Middle frontal gyrus (tissue), 1 donor: ENCODE data around the gene ENTPD1.
A peak's percentile ranks its signal among the peaks of the same experiment; 100 is the strongest.
"Not testable (repeated sequence)": the region's sequence is repeated elsewhere in the genome, so short reads cannot be mapped to it uniquely, and the experiment has no call there.

ENCODE experiments used
- DNase-seq: peaks from one replicate; pipeline ENCODE4 v3.0.0-alpha.2; 2015; ENCODE audit warnings: low spot score; ENCODE audit errors: extremely low spot score

The ENTPD1 gene

GRCh38 chr10:95758351-95759025, 2.5 kb downstream of the ENTPD1 start:
- DNase-seq = no peak

- DNase-seq = no peak
These were observed 3.4 kb downstream of the ENTPD1 start for GRCh38 chr10:95759233-95759826.

- DNase-seq = no peak
These were observed 6.1 kb downstream of the ENTPD1 start for GRCh38 chr10:95761939-95762492.

GRCh38 chr10:95767884-95768556, 12.1 kb downstream of the ENTPD1 start:
- DNase-seq = no peak

GRCh38 chr10:95770084-95770720, 14.2 kb downstream of the ENTPD1 start:
- DNase-seq = no peak

GRCh38 chr10:95773454-95773853, 17.5 kb downstream of the ENTPD1 start:
- not testable (repeated sequence) for DNase-seq

- DNase-seq = not testable (repeated sequence)
These were observed 21.7 kb downstream of the ENTPD1 start for GRCh38 chr10:95777638-95778037.

GRCh38 chr10:95782318-95782717, 26.4 kb downstream of the ENTPD1 start:
- DNase-seq = no peak

GRCh38 chr10:95783741-95784140, 27.8 kb downstream of the ENTPD1 start:
- DNase-seq = no peak

GRCh38 chr10:95784279-95784913, 28.4 kb downstream of the ENTPD1 start:
- no peak for DNase-seq

- no peak for DNase-seq
These were observed 29.4 kb downstream of the ENTPD1 start for GRCh38 chr10:95785317-95785716.

GRCh38 chr10:95785942-95786669, 30.1 kb downstream of the ENTPD1 start:
- no peak for DNase-seq

- DNase-seq = no peak
These were observed 31.5 kb downstream of the ENTPD1 start for GRCh38 chr10:95787447-95787846.

GRCh38 chr10:95788830-95789229, 32.9 kb downstream of the ENTPD1 start:
- no peak for DNase-seq

GRCh38 chr10:95789902-95790301, 33.9 kb downstream of the ENTPD1 start:
- no peak for DNase-seq

GRCh38 chr10:95790982-95791381, 35.0 kb downstream of the ENTPD1 start:
- DNase-seq = no peak

GRCh38 chr10:95791425-95791979, 35.5 kb downstream of the ENTPD1 start:
- DNase-seq = no peak

GRCh38 chr10:95792211-95792780, 36.3 kb downstream of the ENTPD1 start:
- DNase-seq = no peak

- peak; percentile 50 for DNase-seq
These were observed 36.9 kb downstream of the ENTPD1 start for GRCh38 chr10:95792874-95793285.
